K562 (cell line): ENCODE measurements around the gene TAF3. TPM values are rescaled to one million over a fixed set of nuclear protein-coding genes. Genes with fewer than 3 reads are reported as not detected.

Experiments used
- CHD4 ChIP-seq: fragments of 200-600 bp; sonication (generic); IDR thresholded peaks from 3 replicates; pipeline ENCODE4 v1.6.1; 2012; ENCODE audit warnings: low read depth, mild to moderate bottlenecking, mixed read lengths, low read length, inconsistent platforms; ENCODE audit not compliant: insufficient read depth, insufficient replicate concordance, poor library complexity, severe bottlenecking
- DEAF1 ChIP-seq: fragments of 450-650 bp; formaldehyde crosslinking; IDR thresholded peaks from 2 replicates; pipeline ENCODE4 v1.4.0; 2020; ENCODE audit warnings: mild to moderate bottlenecking, moderate library complexity
- KAT8 ChIP-seq: fragments of 450-650 bp; IDR thresholded peaks from 2 replicates; pipeline ENCODE4 v1.6.1; 2016; ENCODE audit warnings: low read depth, mild to moderate bottlenecking
- MYBL2 ChIP-seq, 2 experiments: fragments of 450-650 bp in 1 of 2; sonication (generic) in 1 of 2; formaldehyde crosslinking in 1 of 2; IDR thresholded peaks; 2 replicates each; pipeline versions ENCODE4 v1.6.1 to v1.8.1; 2017 to 2022; ENCODE audit warnings: borderline replicate concordance in 1 of 2, inconsistent platforms in 1 of 2, low read depth in 1 of 2, mild to moderate bottlenecking in 1 of 2, missing genetic modification reagents in 1 of 2, moderate library complexity in 1 of 2
- NEUROD1 ChIP-seq: fragments of 150-350 bp; IDR thresholded peaks from 2 replicates; pipeline ENCODE4 v1.6.1; 2014; ENCODE audit warnings: borderline replicate concordance, low read length, low read depth; ENCODE audit not compliant: partially characterized antibody
- NFE2L1 ChIP-seq: fragments of 450-650 bp; IDR thresholded peaks from 2 replicates; pipeline ENCODE4 v1.6.1; 2016; ENCODE audit warnings: missing genetic modification characterization, low read depth, mild to moderate bottlenecking, missing compliant biosample characterization, moderate library complexity, borderline replicate concordance
- PRDM10 ChIP-seq: fragments of 450-650 bp; IDR thresholded peaks from 2 replicates; pipeline ENCODE4 v1.6.1; 2018; ENCODE audit not compliant: partially characterized antibody
- polyA plus RNA-seq, 8 experiments: library from polyadenylated mRNA; depleted of rRNA in 4 of 8; stranded (reverse) in 5 of 8; unstranded in 3 of 8; fragments of >200 nt; fragmentation: Nextera tagmentation in 2 of 8; fragmentation: Illumina TruSeq in 1 of 8; extraction: Ambion mirVana in 2 of 8; extraction: Trizol in 1 of 8; gene quantifications; 2 replicates each; pipeline versions ENCODE4 v1.2.1 to v1.2.3, GENCODE V29; 2011 to 2014; ENCODE audit warnings: inconsistent platforms in 1 of 8, missing spikeins in 1 of 8
- total RNA-seq, 7 experiments: library from RNA; depleted of rRNA in 6 of 7; stranded (reverse); fragments of >200 nt in 6 of 7; fragmentation: Illumina TruSeq in 2 of 7; extraction: Trizol in 2 of 7; gene quantifications; 2 replicates each; pipeline versions ENCODE4 v1.2.1 to v1.2.3, GENCODE V29; 2011 to 2021; ENCODE audit warnings: low replicate concordance in 1 of 7
- TF ChIP-seq, protein P1 (sequence below): fragments of 250-450 bp; sonication (Bioruptor Pico); IDR thresholded peaks from 2 replicates; pipeline ENCODE4 v1.4.0; 2020; ENCODE audit warnings: mild to moderate bottlenecking, moderate library complexity, borderline replicate concordance
- TF ChIP-seq, protein P2 (sequence below), 2 experiments: fragments of 150-350 bp in 1 of 2; IDR thresholded peaks; 2 replicates each; pipeline ENCODE4 v1.6.1; 2012 to 2016; ENCODE audit warnings: low read depth in 2 of 2, low read length in 2 of 2, mild to moderate bottlenecking in 1 of 2, moderate library complexity in 1 of 2

The TAF3 gene
- total and polyA plus RNA-seq, 9 of the 15 experiments (the other 6 are each of a cell fraction or from before 2014, with no cell fraction given) = 1.5 to 9.9 (median 4.1) TPM

DNA sequence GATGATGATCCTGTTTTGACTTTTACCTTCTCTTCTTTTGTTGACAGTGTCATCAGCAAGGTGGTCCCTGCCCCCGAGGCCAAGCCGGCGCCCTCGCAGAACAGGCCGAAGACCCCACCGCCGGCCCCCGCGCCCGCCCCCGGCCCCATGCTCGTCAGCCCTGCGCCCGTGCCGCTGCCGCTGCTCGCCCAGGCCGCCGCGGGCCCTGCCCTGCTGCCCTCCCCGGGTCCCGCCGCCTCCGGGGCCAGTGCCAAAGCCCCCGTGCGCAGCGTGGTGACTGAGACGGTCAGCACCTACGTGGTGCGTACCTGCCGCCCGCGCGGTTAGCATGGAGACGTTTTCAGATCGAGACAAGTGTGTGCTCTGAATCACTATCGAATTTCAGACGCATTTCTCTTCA, 190.7 kb downstream of the TAF3 start (continued):
- TF ChIP-seq MYBL2 (IDR thresholded peaks at IDR 0.05; ENCODE audit: low read depth) (no peak), MYBL2 (CRISPR knock-in tag; IDR thresholded peaks at IDR 0.05; ENCODE audit: borderline replicate concordance) (no peak), NFE2L1 (tag) (no peak), NEUROD1 (no peak), CHD4 (no peak), PRDM10 (no peak), KAT8 (no peak), DEAF1 (no peak)
- TF ChIP-seq, protein P1, sequence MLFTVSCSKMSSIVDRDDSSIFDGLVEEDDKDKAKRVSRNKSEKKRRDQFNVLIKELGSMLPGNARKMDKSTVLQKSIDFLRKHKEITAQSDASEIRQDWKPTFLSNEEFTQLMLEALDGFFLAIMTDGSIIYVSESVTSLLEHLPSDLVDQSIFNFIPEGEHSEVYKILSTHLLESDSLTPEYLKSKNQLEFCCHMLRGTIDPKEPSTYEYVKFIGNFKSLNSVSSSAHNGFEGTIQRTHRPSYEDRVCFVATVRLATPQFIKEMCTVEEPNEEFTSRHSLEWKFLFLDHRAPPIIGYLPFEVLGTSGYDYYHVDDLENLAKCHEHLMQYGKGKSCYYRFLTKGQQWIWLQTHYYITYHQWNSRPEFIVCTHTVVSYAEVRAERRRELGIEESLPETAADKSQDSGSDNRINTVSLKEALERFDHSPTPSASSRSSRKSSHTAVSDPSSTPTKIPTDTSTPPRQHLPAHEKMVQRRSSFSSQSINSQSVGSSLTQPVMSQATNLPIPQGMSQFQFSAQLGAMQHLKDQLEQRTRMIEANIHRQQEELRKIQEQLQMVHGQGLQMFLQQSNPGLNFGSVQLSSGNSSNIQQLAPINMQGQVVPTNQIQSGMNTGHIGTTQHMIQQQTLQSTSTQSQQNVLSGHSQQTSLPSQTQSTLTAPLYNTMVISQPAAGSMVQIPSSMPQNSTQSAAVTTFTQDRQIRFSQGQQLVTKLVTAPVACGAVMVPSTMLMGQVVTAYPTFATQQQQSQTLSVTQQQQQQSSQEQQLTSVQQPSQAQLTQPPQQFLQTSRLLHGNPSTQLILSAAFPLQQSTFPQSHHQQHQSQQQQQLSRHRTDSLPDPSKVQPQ (CRISPR knock-in tag) = no peak
- TF ChIP-seq, protein P2, sequence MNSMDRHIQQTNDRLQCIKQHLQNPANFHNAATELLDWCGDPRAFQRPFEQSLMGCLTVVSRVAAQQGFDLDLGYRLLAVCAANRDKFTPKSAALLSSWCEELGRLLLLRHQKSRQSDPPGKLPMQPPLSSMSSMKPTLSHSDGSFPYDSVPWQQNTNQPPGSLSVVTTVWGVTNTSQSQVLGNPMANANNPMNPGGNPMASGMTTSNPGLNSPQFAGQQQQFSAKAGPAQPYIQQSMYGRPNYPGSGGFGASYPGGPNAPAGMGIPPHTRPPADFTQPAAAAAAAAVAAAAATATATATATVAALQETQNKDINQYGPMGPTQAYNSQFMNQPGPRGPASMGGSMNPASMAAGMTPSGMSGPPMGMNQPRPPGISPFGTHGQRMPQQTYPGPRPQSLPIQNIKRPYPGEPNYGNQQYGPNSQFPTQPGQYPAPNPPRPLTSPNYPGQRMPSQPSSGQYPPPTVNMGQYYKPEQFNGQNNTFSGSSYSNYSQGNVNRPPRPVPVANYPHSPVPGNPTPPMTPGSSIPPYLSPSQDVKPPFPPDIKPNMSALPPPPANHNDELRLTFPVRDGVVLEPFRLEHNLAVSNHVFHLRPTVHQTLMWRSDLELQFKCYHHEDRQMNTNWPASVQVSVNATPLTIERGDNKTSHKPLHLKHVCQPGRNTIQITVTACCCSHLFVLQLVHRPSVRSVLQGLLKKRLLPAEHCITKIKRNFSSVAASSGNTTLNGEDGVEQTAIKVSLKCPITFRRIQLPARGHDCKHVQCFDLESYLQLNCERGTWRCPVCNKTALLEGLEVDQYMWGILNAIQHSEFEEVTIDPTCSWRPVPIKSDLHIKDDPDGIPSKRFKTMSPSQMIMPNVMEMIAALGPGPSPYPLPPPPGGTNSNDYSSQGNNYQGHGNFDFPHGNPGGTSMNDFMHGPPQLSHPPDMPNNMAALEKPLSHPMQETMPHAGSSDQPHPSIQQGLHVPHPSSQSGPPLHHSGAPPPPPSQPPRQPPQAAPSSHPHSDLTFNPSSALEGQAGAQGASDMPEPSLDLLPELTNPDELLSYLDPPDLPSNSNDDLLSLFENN (IDR thresholded peaks at IDR 0.05; ENCODE audit: low read depth in 2 of 2, low read length in 2 of 2) = no peak
